ENCODE results near the gene LYSET.
"Not testable (repeated sequence)": the region's sequence is repeated elsewhere in the genome, so short reads cannot be mapped to it uniquely, and the experiment has no call there.

The LYSET gene

GRCh38 chr14:93220509-93220908 is 35.4 kb downstream of the LYSET start:
- DNase-seq (ENCODE audit: low read depth in 2 of 3, low spot score in 1 of 3) = no peak

GRCh38 chr14:93223565-93223964 is 38.4 kb downstream of the LYSET start:
- no peak for DNase-seq (ENCODE audit: low read depth in 2 of 3, low spot score in 1 of 3)

- no peak for DNase-seq (ENCODE audit: low read depth in 2 of 3, low spot score in 1 of 3)
These were observed 43.4 kb downstream of the LYSET start for GRCh38 chr14:93228550-93228949.

- no peak for DNase-seq (ENCODE audit: low read depth in 2 of 3, low spot score in 1 of 3)
These were observed 45.4 kb downstream of the LYSET start for GRCh38 chr14:93230539-93230938.

- no peak for DNase-seq (ENCODE audit: low read depth in 2 of 3, low spot score in 1 of 3)
These were observed 46.2 kb downstream of the LYSET start for GRCh38 chr14:93231129-93231979.

- DNase-seq (ENCODE audit: low read depth in 2 of 3, low spot score in 1 of 3) = no peak
These were observed 47.0 kb downstream of the LYSET start for GRCh38 chr14:93232159-93232558.

GRCh38 chr14:93233078-93233477 is 48.0 kb downstream of the LYSET start:
- not testable (repeated sequence) for DNase-seq (ENCODE audit: low read depth in 2 of 3, low spot score in 1 of 3)

- DNase-seq (ENCODE audit: low read depth in 2 of 3, low spot score in 1 of 3) = no peak
These were observed 49.7 kb downstream of the LYSET start for GRCh38 chr14:93234798-93235197.
